ENCODE measurements around the gene FNDC10. TPM values are rescaled to one million over a fixed set of nuclear protein-coding genes. Genes with fewer than 3 reads are reported as not detected.

FNDC10 gene
- total RNA-seq, 1 donor from 2014 or later: 9.2 TPM

- peak overlapping the region; percentile 95 for H3K4me3 ChIP-seq (ENCODE audit: low read depth, low read length)
- DNase-seq (ENCODE audit: low read depth): no peak
- TF ChIP-seq CTCF (IDR thresholded peaks at IDR 0.05; ENCODE audit: insufficient read depth, low read length, poor library complexity, severe bottlenecking): no peak
Measured at GRCh38 chr1:1614204-1614953, 14.4 kb upstream of the FNDC10 start.

GRCh38 chr1:1613509-1614082 lies 13.7 kb upstream of the FNDC10 start:
- Histone ChIP-seq H3K4me3 (ENCODE audit: low read depth, low read length) (no peak overlapping the region), H3K27me3 (ENCODE audit: control insufficient read depth, insufficient read depth, low read length) (no peaks in the 10 kb centered on the region), H3K36me3 (ENCODE audit: control insufficient read depth, insufficient read depth, low read length) (no peaks in the 10 kb centered on the region)
- TF ChIP-seq CTCF (IDR thresholded peaks at IDR 0.05; ENCODE audit: insufficient read depth, low read length, poor library complexity, severe bottlenecking): no peak
- no peak for DNase-seq (ENCODE audit: low read depth)

More at GRCh38 chr1:1614204-1614953, 14.4 kb upstream of the FNDC10 start:
- Histone ChIP-seq H3K27me3 (ENCODE audit: control insufficient read depth, insufficient read depth, low read length) (no peaks in the 10 kb centered on the region), H3K36me3 (ENCODE audit: control insufficient read depth, insufficient read depth, low read length) (no peaks in the 10 kb centered on the region)

- H3K27me3 ChIP-seq (ENCODE audit: control insufficient read depth, insufficient read depth, low read length): no peaks in the 10 kb centered on the region
- no peaks in the 10 kb centered on the region for H3K36me3 ChIP-seq (ENCODE audit: control insufficient read depth, insufficient read depth, low read length)
- TF ChIP-seq CTCF (IDR thresholded peaks at IDR 0.05; ENCODE audit: insufficient read depth, low read length, poor library complexity, severe bottlenecking): no peak
- H3K4me3 ChIP-seq (ENCODE audit: low read depth, low read length): no peak overlapping the region
- no peak for DNase-seq (ENCODE audit: low read depth)
Measured at GRCh38 chr1:1612104-1612400, 12.1 kb upstream of the FNDC10 start.

- no peaks in the 10 kb centered on the region for H3K27me3 ChIP-seq (ENCODE audit: control insufficient read depth, insufficient read depth, low read length)
- no peak for DNase-seq (ENCODE audit: low read depth)
- TF ChIP-seq CTCF (IDR thresholded peaks at IDR 0.05; ENCODE audit: insufficient read depth, low read length, poor library complexity, severe bottlenecking): no peak
Measured at GRCh38 chr1:1610796-1611195, 10.9 kb upstream of the FNDC10 start.

GRCh38 chr1:1609822-1610485 lies 10.0 kb upstream of the FNDC10 start:
- H3K36me3 ChIP-seq (ENCODE audit: control insufficient read depth, insufficient read depth, low read length): no peaks in the 10 kb centered on the region
- no peak overlapping the region for H3K4me3 ChIP-seq (ENCODE audit: low read depth, low read length)
- H3K27me3 ChIP-seq (ENCODE audit: control insufficient read depth, insufficient read depth, low read length): no peaks in the 10 kb centered on the region
- TF ChIP-seq CTCF (IDR thresholded peaks at IDR 0.05; ENCODE audit: insufficient read depth, low read length, poor library complexity, severe bottlenecking): no peak
- DNase-seq (ENCODE audit: low read depth): no peak

More at GRCh38 chr1:1610796-1611195, 10.9 kb upstream of the FNDC10 start:
- no peak overlapping the region for H3K4me3 ChIP-seq (ENCODE audit: low read depth, low read length)
- H3K36me3 ChIP-seq (ENCODE audit: control insufficient read depth, insufficient read depth, low read length): no peaks in the 10 kb centered on the region
